ENCODE results near the gene OBSCN. TPM values are rescaled to one million over a fixed set of nuclear protein-coding genes. Genes with fewer than 3 reads are reported as not detected.
"Not testable (repeated sequence)": the region's sequence is repeated elsewhere in the genome, so short reads cannot be mapped to it uniquely, and the experiment has no call there.

Gene OBSCN
- total RNA-seq, 1 donor from 2014 or later: 3.4 TPM

DNA sequence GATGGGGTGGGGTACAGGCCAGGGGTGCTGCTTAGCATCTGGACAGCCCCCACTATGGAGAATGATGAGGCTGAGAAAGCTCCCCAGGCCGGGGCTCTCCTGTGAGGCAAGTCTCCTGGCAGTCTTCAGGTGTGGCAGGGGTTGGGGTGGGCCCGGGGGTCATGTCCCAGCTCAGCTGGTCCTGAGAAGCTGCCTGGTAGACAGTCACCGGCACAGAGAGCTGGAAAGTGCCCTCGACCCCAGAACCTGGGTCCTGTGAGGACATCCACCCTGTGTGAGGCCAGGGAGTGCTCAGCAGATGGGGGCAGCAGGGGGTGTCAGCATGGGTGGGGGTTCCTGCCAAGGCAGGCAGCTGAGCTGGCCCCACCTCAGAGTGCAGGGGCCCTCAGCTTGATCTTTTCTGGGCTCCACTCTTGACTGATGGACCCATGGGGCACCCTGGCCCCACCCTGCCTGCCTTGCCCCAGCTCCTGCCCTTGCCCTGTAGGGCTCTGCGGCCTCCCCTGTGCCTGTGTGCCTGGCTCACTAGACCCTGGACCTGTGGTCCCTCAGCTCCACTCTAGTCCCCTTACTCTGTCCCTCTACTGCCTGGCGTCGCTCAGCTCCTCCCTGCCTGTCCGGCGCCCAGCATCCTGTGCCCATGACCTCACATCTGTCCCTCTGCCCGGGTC lies 36.5 kb upstream of the OBSCN start:
- no peak for DNase-seq (ENCODE audit: low read depth, low spot score)

DNA sequence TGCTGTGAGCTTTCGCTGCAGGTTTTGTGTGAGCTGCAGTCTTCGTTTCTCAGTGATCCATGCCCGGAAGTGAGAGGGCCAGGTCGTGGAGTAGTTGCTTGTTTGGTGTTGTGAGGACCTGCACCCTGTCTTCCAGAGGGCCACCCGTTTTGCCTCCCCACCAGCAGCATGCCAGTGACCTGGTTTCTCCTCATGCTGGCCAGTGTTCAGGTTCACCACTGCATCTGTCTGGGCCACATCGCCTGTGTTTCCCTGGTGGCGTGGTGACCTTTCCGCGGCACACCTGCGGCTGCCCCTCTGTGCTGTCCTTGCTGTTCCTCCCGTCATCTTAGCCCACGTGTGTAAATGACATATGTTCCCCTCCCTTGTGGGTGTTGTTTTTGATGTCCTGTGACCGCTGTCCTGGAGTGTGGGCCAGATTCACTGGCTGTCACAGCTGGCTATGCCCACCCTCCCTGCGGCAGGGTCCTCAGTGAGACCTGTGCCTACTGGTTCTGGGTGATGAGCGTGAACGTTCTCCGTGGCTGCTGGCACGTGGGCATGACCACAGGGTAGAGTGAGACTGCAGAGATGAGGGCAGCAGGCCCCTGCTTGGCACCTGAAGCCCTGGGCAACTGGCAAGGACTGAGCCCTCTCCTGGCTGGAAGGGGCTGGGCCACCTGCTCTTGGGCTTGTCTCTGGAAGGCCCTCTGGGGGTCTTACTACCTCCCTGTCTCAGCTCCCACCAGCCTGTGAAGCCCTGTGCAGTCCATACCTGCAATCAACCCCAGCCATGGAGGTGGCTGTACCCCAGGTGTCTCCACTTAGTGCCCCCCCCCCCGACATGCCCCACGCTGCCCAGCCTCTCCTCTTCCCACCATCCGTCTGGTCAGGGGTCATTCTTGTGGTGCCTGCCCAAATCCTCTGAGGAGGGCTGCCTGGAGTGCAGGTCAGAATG lies 35.0 kb upstream of the OBSCN start:
- no peak for DNase-seq (ENCODE audit: low read depth, low spot score)

DNA sequence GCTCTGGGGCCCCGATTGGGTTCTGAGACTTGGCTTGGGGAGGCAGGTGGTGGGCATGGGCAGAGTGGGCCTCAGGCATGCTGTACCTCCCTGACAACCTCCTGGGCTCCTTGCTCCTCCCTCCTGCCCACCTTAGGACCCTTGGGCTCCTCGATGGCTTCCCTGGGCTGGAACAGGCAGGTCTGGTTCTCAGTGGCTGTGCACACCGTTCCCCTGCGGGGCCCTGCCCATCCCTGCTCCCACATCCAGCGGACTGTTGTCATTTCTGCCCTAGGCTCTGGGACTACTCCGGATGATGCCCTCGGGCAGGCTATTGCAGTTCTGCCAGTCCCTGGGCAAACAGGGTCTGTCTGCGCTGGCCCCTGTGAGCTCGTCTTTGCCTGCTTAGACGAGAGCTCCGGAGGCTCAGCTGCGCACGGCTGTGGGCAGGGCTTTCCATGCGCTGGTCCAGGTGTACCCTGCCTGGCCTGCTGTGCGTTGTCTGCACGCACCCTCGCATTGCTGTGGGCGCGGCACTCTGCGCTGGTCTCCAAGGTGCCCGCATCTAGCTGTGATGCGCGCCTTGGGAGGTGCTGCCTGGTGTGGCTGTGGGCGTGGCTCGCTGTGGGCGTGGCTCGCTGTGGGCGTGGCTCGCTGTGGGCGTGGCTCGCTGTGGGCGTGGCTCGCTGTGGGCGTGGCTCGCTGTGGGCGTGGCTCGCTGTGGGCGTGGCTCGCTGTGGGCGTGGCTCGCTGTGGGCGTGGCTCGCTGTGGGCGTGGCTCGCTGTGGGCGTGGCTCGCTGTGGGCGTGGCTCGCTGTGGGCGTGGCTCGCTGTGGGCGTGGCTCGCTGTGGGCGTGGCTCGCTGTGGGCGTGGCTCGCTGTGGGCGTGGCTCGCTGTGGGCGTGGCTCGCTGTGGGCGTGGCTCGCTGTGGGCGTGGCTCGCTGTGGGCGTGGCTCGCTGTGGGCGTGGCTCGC lies 34.0 kb upstream of the OBSCN start:
- DNase-seq (ENCODE audit: low read depth, low spot score): not testable (repeated sequence)

DNA sequence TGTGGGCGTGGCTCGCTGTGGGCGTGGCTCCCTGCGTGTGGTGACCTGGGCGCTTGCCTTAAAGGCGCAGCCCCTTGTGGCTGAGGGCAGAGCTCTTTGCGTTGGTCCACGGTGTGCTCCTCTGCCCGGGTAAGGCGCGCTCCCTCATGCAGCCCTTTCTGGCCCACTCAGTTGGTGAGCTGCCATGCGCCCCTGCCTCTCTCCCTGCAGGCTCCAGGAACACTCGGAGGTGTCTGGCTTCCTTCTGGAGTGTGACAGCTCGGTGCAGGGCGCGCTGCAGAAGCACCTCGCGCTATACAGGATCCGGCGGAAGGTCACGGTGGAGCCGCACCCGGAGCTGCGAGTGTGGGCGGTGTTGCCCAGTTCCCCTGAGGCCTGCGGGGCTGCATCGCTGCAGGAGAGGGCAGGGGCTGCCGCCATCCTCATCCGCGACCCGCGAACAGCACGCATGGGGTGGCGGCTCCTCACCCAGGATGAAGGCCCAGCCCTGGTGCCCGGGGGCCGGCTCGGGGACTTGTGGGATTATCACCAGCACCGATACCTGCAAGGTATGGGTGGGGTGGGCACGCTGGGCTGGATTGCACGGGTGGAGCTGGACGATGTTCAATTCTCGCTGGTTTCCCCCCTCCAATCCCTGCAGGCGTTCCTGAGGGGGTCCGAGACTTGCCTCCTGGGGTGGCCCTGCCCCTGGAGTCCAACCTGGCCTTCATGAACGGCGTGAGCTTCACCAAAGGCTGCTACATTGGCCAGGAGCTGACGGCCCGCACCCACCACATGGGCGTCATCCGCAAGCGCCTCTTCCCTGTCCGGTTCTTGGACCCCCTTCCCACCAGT lies 33.1 kb upstream of the OBSCN start:
- no peak for DNase-seq (ENCODE audit: low read depth, low spot score)

DNA sequence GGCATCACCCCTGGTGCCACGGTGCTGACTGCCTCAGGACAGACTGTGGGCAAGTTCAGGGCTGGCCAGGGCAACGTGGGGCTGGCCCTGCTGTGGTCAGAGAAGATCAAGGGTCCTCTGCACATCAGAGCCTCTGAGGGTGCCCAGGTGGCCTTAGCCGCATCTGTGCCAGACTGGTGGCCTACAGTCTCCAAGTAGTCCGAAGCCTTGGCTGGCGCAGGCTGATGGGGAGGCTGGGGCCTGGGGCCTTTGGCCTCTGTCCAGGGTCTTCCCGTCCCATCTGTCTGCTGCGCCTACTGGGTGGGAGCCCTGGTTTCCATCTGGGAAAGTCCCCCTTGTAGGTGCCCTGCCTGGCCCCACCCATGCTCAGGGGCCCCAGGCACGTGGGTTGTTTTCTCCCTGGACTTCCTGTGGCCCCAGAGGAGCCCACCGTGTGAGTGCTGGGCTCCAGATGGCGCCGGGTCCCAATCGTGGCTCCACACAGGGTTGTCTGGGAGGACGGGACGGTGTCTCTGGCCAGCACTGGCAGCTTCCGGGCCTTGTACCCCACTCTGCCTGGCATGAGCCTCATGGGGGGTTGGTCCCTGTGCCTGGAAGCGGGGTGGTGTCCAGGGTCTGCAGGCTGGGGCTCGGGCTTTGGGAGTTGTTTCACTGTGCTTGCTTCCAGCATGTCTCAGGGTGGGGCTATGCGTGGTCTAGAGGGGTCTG lies 32.4 kb upstream of the OBSCN start:
- no peak for DNase-seq (ENCODE audit: low read depth, low spot score)

DNA sequence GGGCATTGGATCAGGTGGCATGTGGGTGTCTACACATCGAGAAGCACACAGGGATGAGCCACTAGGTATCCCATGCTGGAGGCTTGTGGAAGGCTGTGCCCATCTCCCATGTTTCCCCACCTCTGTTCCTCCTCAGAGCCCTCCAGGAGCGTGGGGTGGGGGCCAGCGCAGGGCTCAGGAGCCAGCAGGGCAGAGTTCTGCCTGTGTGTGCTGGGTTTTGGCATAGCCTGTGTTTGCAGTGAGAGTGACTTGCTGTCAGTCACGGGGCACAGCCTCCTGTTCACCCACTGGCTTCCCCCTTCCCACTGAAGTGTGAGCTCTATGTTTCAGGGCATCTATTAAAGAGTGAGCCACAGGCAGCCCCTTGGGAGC lies 31.8 kb upstream of the OBSCN start:
- DNase-seq (ENCODE audit: low read depth, low spot score): no peak

DNA sequence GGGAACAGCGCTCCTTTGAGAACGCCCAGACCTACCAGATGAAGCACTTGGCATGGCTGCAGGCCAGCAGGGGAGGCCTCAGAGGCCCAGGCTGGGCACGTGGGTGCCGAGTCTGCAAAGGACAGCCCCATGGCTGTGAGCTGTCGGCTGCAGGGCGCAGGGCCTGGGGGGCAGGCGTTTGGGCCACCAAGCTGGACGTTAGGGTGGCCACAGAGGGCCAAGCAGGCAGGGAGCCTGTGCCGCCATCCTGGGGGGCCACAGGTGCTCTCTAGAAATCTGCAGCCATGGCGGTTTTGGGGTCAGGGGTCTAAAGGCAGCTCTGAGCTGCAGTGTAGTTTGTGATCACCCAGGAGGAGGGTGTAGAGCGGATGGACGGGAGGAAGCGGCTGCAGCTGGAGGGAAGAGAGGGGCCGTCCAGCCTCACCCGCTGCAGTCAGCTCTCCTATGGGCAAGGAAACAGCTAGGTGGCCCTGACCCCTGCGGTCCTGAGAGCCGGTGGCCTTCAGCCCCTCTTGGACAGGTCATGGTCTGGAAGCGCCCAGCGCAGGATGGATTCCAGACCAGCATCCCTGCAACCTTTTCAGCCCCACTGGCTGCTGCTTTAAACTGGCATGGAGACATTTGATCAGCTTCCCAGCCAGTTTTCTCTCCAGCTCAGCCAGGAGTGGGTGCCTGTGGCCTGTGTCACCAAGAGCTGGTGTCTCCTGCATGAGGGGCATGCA lies 31.2 kb upstream of the OBSCN start:
- DNase-seq (ENCODE audit: low read depth, low spot score): no peak

DNA sequence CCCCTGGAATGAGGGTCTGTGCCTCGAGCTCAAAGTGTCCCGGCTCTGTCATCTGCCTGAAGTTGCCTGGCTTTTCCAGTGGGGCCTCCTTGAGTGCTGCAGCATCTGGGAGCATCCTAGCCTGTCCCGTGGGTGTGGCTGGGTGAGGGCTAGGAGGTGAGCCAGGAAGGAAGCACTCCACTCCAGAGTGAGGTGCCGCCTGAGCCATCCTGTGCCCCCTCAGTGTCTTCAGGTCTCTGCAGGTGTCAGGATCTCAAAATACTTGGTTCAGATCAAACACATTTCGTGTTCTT lies 30.7 kb upstream of the OBSCN start:
- DNase-seq (ENCODE audit: low read depth, low spot score): no peak

DNA sequence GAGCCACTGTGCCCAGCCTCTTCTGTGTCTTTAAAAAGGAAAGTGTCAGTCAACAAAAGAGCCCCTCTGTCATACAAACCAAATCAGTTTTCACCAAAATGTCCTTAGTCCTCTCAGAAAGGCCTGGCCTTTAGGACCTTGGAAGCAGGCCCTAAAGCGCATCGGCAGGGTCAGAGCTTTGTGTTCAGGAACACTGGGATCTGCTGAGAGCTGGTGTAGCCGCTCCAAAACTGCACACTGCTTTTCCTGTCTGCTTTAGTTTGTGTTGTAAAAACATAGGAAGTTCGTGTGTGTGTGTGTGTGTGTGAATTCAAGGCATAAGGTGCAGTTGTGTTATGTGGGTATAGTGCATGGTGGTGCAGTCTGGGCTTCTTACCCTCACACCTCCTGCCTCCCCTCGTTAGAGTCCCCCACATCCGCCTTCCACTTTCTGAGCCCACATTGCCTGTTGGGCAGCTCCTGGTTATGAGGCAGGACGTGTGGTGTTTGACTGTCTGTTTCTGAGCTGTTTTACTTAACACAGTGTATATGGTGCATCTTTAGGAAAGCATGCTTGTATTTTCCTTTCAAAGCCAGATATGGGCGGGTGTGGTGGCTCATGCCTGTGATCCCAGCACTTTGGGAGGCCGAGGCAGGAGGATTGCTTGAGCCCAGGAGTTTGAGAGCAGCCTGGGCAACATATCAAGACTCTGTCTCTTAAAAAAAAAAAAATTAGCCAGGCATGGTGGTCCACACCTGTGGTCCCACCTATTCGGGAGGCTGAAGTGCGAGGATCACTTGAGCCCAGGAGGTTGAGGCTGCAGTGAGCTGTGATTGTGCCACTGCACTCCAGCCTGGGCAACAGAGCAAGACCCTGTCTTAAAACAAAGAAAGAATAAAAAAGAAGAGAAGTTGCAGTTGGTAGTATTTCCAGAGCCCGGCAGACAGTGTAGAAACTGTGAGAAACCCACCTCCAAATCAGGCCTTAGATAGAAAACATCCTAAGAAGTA lies 29.8 kb upstream of the OBSCN start:
- no peak for DNase-seq (ENCODE audit: low read depth, low spot score)

DNA sequence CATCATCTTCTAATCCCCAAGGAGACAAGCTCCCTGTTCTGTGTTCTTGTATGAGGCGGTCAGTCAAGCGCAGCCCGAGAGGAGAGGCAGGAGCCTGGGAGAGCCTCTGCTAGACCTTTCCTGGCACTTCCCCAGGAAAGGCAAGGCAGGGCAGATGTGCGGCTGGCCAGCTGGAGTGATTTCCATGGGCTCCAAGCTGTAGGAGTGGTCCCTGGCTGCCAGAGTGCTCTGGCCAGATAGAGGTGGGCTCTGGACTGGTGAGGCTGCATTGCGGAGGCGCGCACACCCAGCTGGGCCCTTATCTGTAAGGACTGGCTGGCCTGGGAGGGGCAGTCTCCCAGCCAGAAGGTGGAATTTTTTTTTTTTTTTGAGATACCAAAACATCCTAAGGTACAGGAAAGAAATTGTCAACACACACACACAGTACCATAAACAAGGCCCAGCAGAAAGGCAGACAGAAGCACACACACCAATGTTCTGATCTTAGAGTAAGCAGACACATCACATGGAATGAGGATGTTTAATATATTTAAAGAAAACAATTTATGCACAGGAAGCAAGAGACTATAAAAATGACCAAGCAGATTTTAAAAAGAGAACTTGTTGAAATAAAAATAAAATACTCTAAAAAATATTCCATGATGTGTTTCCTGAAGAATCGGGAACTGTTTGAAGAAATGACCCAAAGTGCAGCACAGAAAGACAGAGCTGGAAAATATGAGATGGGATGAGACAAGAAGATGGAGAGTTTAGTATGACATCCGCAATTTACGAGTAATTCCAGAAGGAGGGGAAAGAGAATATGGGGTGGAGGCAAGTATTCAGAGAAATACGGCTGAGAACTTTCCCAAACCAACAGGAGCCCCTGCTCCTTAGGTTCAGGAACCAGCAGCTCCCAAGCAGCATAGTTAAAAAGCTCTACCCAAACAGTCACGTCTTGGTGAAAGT lies 28.8 kb upstream of the OBSCN start:
- DNase-seq (ENCODE audit: low read depth, low spot score): no peak

DNA sequence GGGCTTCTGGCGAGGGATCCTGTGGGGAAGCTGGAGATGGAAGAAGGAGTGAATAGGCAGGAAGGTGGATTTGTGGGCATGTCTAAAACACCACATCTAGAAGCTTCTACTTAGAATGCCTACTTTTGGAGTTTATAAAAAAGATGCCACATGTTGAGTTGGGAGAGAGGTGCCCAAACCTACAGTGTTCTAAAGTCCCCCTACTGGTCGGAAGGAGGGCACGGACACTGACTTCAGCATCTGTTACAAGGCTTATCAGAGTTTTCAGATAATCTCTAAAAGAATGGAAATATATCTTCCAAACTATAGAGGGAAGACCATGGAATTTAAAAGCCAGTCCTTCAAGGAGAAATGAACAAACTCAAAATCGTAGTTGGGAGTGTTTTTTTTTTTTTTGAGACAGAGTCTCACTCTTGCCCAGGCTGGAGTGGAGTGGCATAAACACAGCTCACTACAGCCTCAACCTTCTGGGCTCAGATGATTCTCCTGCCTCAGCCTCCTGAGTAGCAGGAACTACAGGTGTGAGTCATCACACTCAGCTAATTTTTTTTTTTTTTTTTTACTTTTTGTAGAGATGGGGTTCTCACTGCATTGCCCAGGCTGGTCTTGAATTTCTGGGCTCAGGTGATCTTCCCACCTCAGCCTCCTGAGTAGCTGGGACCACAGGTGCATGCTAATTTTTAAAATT lies 27.4 kb upstream of the OBSCN start:
- DNase-seq (ENCODE audit: low read depth, low spot score): no peak

DNA sequence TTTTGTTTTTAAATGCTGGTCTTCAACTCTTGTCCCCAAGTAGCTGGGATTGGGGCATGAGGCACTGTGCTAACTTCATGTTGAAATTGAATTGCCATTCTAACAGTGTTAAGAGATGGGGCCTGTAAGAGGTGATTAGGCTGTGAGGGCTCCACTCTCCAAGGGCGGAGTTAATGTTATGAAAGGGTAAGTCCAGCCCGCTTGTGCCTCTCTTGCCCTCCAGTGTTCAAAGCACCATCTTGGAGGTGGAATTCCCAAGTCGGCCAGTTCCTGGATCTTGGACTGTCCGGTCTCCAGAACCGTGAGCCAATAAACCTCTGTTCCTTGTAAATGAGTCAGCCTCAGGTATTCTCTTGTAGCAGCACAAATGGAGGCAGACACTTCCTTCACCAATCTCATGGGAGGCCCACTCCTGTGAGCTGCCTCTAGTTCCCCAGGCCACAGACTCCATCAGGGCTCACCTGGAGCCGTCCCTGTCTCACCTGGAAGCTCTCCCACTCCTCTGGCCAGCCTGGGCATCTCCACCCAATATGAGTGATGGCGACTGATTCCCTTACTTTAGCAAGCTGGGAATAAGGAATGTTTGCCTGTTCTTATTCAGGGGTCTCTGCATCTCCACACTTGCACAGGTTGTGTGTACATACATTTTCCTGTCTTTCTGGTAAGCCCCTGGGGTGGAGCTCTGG lies 26.7 kb upstream of the OBSCN start:
- DNase-seq (ENCODE audit: low read depth, low spot score): no peak

DNA sequence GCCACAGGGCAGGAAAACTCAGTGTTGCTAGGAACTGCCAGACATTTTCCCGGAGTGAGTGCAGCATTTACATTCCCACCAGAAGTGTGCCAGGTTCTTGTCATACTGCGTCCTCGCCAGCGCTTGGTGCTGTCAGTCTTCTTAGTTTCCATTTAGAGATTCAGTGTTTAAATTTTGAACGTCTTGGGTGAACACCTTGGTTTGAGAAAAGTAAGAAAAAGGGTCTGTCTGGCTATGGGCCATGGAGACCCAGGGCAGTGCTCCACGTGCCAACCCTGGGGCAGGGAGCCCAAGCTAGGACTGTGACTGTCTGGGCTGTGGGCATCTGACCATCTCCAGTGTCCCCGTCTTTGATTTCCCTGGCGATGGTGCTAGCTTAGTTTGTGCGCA lies 26.2 kb upstream of the OBSCN start:
- no peak for DNase-seq (ENCODE audit: low read depth, low spot score)

DNA sequence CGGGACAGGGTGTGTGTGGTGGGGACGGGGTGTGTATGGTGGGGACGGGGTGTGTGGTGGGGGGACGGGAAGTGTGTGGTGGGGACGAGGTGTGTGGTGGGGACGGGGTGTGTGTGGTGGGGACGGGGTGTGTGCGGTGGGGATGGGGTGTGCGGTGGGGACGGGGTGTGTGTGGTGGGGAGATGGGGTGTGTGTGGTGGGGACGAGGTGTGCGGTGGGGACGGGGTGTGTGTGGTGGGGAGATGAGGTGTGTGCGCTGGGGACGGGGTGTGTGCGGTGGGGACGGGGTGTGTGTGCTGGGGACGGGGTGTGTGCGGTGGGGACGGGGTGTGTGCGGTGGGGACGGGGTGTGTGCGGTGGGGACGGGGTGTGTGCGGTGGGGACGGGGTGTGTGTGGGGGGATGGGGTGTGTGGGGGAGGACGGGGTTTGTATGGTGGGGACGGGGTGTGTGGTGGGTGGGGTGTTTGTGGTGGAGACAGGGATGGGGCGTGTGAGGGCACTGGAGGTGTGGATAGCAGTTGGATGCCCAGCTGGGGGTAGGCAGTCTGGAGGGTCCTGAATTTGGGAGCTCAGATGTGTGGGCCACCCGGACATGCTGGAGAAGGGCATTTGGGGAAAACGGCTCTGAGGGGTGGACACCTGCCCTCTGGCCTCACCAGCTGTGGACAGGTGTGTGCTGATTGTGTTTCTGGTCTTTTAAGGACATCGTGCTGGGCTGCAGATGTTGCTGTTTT lies 25.4 kb upstream of the OBSCN start:
- no peak for DNase-seq (ENCODE audit: low read depth, low spot score)

DNA sequence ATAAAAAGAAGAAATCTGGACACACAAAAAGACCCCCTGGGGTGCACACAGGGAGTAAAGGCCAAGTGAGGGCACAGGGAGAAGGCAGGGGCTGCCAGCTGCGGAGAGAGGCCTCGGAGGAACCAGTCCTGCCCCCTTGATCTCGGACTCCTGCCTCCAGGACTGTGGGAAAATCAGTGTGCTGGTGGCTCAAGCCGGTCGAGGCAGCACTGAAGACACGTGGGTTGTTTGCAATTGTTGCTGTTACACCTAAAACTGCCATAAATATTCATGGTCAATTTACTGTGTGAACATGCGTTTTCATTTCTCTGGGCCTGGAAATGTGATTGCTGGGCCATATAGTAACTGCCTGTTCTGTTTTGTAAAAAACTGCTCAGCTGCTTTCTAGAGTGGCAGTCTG lies 23.7 kb upstream of the OBSCN start:
- DNase-seq (ENCODE audit: low read depth, low spot score): no peak

DNA sequence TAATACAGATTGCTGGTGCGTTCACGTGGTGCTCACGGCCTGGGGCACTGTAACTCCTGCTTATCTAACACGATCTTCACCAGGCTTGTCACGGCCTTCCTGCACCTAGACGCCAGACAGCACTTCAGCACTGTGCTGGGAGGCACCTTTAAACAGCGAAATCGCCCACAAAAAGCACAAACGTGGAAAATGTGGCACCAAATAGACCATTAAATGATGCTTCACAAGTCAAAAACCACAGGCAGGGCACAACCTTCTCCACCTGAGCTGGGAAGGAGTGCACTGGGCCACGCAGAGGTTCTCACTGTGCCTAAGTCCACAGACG lies 22.2 kb upstream of the OBSCN start:
- no peak for DNase-seq (ENCODE audit: low read depth, low spot score)
